MCF 10A (cell line): ENCODE results near the gene ZFP36. TPM values are rescaled to one million over a fixed set of nuclear protein-coding genes. Genes with fewer than 3 reads are reported as not detected.
A peak's percentile ranks its signal among the peaks of the same experiment; 100 is the strongest.

Source experiments
- BruUV-seq: library from RNA; stranded (reverse); fragments of 400-500 nt; replicated peaks from 2 replicates; lab custom pipeline; 2021; lab: Mats Ljungman, UMichigan
- CTCF ChIA-PET: fragments of 300-600 bp; sonication (Branson Sonifier 250); formaldehyde crosslinking; extraction: SDS; loops from one replicate; lab custom pipeline; 2021; ENCODE audit warnings: antibody characterized with exemption, inconsistent platforms; lab: Yijun Ruan, JAX
- POLR2A ChIA-PET: fragments of 300-600, 350-650 bp; sonication (Branson Sonifier 250); formaldehyde crosslinking; extraction: SDS; loops from one replicate; lab custom pipeline; 2020; ENCODE audit warnings: antibody characterized with exemption, inconsistent platforms; lab: Yijun Ruan, JAX
- DNase-seq: peaks from one replicate; pipeline ENCODE4 v3.0.0-alpha.2; 2018; ENCODE audit not compliant: unreplicated experiment
- H3K27ac Mint-ChIP-seq: one replicate; pipeline ENCODE4 v1.8.0; 2022; ENCODE audit warnings: mild to moderate bottlenecking, low read depth, mixed read lengths; ENCODE audit not compliant: unreplicated experiment
- H3K27me3 Mint-ChIP-seq: one replicate; pipeline ENCODE4 v1.8.0; 2022; ENCODE audit warnings: mixed read lengths; ENCODE audit not compliant: insufficient read depth, unreplicated experiment
- H3K36me3 Mint-ChIP-seq: one replicate; pipeline ENCODE4 v1.8.0; 2022; ENCODE audit warnings: mild to moderate bottlenecking, moderate library complexity, mixed read lengths; ENCODE audit not compliant: insufficient read depth, unreplicated experiment
- H3K4me1 Mint-ChIP-seq: one replicate; pipeline ENCODE4 v1.8.0; 2022; ENCODE audit warnings: mixed read lengths; ENCODE audit not compliant: insufficient read depth, unreplicated experiment
- H3K4me3 Mint-ChIP-seq: one replicate; pipeline ENCODE4 v1.8.0; 2022; ENCODE audit warnings: mild to moderate bottlenecking, moderate library complexity, mixed read lengths; ENCODE audit not compliant: unreplicated experiment
- H3K9me3 Mint-ChIP-seq: one replicate; pipeline ENCODE4 v1.8.0; 2022; ENCODE audit warnings: mixed read lengths; ENCODE audit not compliant: unreplicated experiment
- intact Hi-C: fragments of 100-400 bp; cut with micrococcal nuclease; formaldehyde crosslinking; loops from 2 replicates; pipeline ENCODE4 v1.14.1; 2022
- total RNA-seq: library from RNA; stranded (reverse); gene quantifications from 2 replicates; pipeline ENCODE4 v1.2.3, GENCODE V29; 2022
- TF ChIP-seq, protein P1 (sequence below): fragments of 200-600 bp; IDR thresholded peaks from one replicate; pipeline ENCODE4 v1.8.0; 2022; ENCODE audit warnings: antibody characterized with exemption, mild to moderate bottlenecking; ENCODE audit not compliant: unreplicated experiment

Gene ZFP36
- total RNA-seq, 1 experiment from 2014 or later, result 98.4 TPM

DNA sequence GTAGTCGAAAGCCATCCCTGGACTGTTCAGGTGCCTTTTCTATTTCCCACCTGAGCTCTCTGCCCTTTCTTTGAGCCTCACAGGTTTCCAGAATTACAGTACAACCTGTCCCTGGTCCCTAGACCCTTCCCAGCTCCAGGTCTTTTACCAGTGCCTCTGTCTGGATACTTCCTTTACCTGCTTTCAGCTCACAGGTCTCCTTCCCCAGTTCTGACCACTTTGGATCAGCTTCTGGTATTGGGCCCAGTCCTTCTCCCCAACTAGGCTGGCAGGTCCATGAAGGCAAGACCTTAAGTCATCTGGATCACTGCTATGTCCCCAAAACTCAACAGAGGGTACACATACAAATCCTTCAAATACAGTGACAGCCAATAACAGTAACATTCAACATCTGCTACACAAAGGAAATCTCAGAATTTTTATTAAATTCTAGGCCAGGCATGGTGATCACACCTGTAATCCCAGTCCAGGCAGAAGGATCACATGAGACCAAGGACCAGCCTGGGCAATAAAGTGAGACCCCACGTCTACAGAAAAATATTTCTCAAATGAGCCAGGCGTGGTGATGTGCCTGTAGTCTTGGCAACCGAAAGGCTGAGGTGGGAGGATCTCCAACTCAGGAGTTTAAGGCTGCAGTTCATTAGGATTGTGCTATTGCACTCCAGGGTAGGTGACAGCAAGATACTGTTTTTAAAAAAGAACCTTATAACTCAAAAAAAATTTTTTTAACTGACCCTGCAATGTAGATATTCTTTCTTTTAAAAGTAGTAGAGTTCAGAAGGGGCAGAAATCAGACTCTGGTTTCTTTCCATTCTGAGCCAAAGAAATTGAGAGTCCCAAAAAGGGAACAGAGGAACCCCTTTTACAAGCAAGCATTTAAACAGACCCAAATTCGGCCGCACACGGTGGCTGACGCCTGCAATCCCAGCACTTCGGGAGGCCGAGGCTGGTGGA lies 27.8 kb downstream of the ZFP36 start:
- no TSS peak for BruUV-seq
- Mint-ChIP-seq H3K27me3 (no peaks in the 10 kb centered on the region), H3K4me3 (peak overlapping the region; percentile 81), H3K4me1 (peaks cover 8% of the 10 kb centered on the region), H3K9me3 (no peaks in the 10 kb centered on the region), H3K27ac (peak overlapping the region; percentile 95), H3K36me3 (peaks cover 68% of the 10 kb centered on the region)
- intact Hi-C loops, result no loop called here
- POLR2A ChIA-PET, result interaction anchor here (0.6 to 5.1 kb wide), 24 partner anchors 8 to 554 kb away, joined by 3 to 107 read pairs (median 13); partner anchors contain the start of genes EID2, EID2B, MED29 and PAF1
- CTCF ChIA-PET, result interaction anchor here (0.7 to 2.0 kb wide), 6 partner anchors 10 to 99 kb away, joined by 3 to 8 read pairs (median 5); partner anchors contain the start of genes EID2B and PLEKHG2
- no peak for DNase-seq
- TF ChIP-seq, protein P1, sequence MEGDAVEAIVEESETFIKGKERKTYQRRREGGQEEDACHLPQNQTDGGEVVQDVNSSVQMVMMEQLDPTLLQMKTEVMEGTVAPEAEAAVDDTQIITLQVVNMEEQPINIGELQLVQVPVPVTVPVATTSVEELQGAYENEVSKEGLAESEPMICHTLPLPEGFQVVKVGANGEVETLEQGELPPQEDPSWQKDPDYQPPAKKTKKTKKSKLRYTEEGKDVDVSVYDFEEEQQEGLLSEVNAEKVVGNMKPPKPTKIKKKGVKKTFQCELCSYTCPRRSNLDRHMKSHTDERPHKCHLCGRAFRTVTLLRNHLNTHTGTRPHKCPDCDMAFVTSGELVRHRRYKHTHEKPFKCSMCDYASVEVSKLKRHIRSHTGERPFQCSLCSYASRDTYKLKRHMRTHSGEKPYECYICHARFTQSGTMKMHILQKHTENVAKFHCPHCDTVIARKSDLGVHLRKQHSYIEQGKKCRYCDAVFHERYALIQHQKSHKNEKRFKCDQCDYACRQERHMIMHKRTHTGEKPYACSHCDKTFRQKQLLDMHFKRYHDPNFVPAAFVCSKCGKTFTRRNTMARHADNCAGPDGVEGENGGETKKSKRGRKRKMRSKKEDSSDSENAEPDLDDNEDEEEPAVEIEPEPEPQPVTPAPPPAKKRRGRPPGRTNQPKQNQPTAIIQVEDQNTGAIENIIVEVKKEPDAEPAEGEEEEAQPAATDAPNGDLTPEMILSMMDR, result no peak

- Mint-ChIP-seq H3K4me3 (peak within 1 kb of the TSS; percentile 81), H3K4me1 (peaks cover 8% of the 10 kb centered on the region), H3K27ac (peak within 1 kb of the TSS; percentile 95), H3K27me3 (no peaks in the 10 kb centered on the region), H3K9me3 (no peaks in the 10 kb centered on the region), H3K36me3 (peaks cover 62% of the 10 kb centered on the region)
- ChIA-PET CTCF (interaction anchor here (0.7 to 2.0 kb wide), 5 partner anchors 9 to 98 kb away, joined by 4 to 8 read pairs (median 5); partner anchors contain the start of gene EID2B), POLR2A (interaction anchor here (0.5 to 5.1 kb wide), 49 partner anchors 9 to 1281 kb away, joined by 3 to 107 read pairs (median 5); partner anchors contain the start of genes EID2, EID2B, ITPKC and MED29)
- BruUV-seq, result no TSS peak
- DNase-seq, result peak; percentile 98
- intact Hi-C loops, result loop anchor here (1.0 kb wide), 1 partner anchor 23 kb away; the partner anchor contains the start of gene PLEKHG2
- TF ChIP-seq, protein P1, result no peak
Observed at GRCh38 chr19:39435499-39436349, 29.1 kb downstream of the ZFP36 start, which contains the start of gene RPS16. TSS of gene RPS16 (minus strand) at chr19:39435949. CDS start at chr19:39435895, 54 bp downstream.

- H3K36me3 Mint-ChIP-seq, result peaks cover 56% of the 10 kb centered on the region
- BruUV-seq, result TSS peak; percentile 97
Observed at GRCh38 chr19:39436350-39436716, 29.7 kb downstream of the ZFP36 start.

More at GRCh38 chr19:39436350-39436716, 29.7 kb downstream of the ZFP36 start:
- Mint-ChIP-seq H3K27me3 (no peaks in the 10 kb centered on the region), H3K4me1 (peaks cover 8% of the 10 kb centered on the region), H3K27ac (peak overlapping the region; percentile 95), H3K9me3 (no peaks in the 10 kb centered on the region), H3K4me3 (peak overlapping the region; percentile 81)
- TF ChIP-seq, protein P1, result no peak
- DNase-seq, result no peak
- intact Hi-C loops, result loop anchor here (1.0 kb wide), 1 partner anchor 24 kb away; the partner anchor contains the start of gene PLEKHG2
- CTCF ChIA-PET, result interaction anchor here (1.6 to 2.0 kb wide), 2 partner anchors 8 to 97 kb away, joined by 7 to 8 read pairs; partner anchors contain the start of gene EID2B
- POLR2A ChIA-PET, result interaction anchor here (0.6 to 5.1 kb wide), 39 partner anchors 9 to 1281 kb away, joined by 3 to 107 read pairs (median 6); partner anchors contain the start of genes EID2, EID2B, ITPKC and MED29
